ENCODE measurements around the gene CMC4. TPM values are rescaled to one million over a fixed set of nuclear protein-coding genes. Genes with fewer than 3 reads are reported as not detected.

The CMC4 gene
- total RNA-seq, 2 experiments from 2014 or later = 14.3 to 30.6 TPM

GRCh38 chrX:155023907-155024833, 46.8 kb downstream of the CMC4 start:
- TF ChIP-seq EZH2phosphoT487 (IDR thresholded peaks at IDR 0.05; ENCODE audit: borderline replicate concordance, low read depth, low read length) = no peak
- no peak for TF ChIP-seq CTCF (conservative IDR thresholded peaks at IDR 0.05; ENCODE audit: low read length)
- Histone ChIP-seq H3K27ac (ENCODE audit: low read depth, low read length, poor library complexity, severe bottlenecking) (no peak overlapping the region), H2AFZ (ENCODE audit: low read length) (no peak overlapping the region), H4K20me1 (ENCODE audit: insufficient read depth, low read length) (no peaks in the 10 kb centered on the region), H3K9me2 (ENCODE audit: insufficient read depth, low read length) (no peaks in the 10 kb centered on the region), H3K36me3 (ENCODE audit: insufficient read depth, low read length) (no peaks in the 10 kb centered on the region), H3K9me3 (ENCODE audit: low read length) (no peaks in the 10 kb centered on the region), H3K4me3 (ENCODE audit: low read depth, low read length, poor library complexity, severe bottlenecking) (no peak overlapping the region), H3K4me2 (ENCODE audit: low read length) (no peak overlapping the region), H3K79me2 (ENCODE audit: insufficient read depth, low read depth, low read length) (peaks cover 18% of the 10 kb centered on the region; the same call in 1 of the 2 replicates), H3K4me1 (ENCODE audit: insufficient read depth, low read length, poor library complexity, severe bottlenecking) (peaks cover 9% of the 10 kb centered on the region)
- intact Hi-C loops (cut with micrococcal nuclease; ENCODE audit: unreplicated experiment) = no loop called here
- POLR2A ChIA-PET = interaction anchor here (0.6 to 0.7 kb wide), 3 partner anchors 14 to 629 kb away, joined by 3 to 4 read pairs (median 3); no protein-coding TSS in a partner anchor
- no TSS peak for BruUV-seq (replicated peaks)
- DNase-seq (ENCODE audit: low spot score) = no peak
- CTCF ChIA-PET (ENCODE audit: unreplicated experiment) = no interaction called here

GRCh38 chrX:155022585-155022984, 48.4 kb downstream of the CMC4 start, which contains the start of gene F8:
Gene F8, minus strand, starts transcription at chrX:155022723. Its CDS starts 171 bp downstream, at chrX:155022552.
- H3K9me3 ChIP-seq (ENCODE audit: low read length) = no peaks in the 10 kb centered on the region
- H2AFZ ChIP-seq (ENCODE audit: low read length) = no peak within 1 kb of the TSS
- DNase-seq (ENCODE audit: low spot score) = no peak
- H3K4me3 ChIP-seq (ENCODE audit: low read depth, low read length, poor library complexity, severe bottlenecking) = no peak within 1 kb of the TSS
- TF ChIP-seq CTCF (conservative IDR thresholded peaks at IDR 0.05; ENCODE audit: low read length) (no peak), EZH2phosphoT487 (IDR thresholded peaks at IDR 0.05; ENCODE audit: borderline replicate concordance, low read depth, low read length) (no peak)
- H4K20me1 ChIP-seq (ENCODE audit: insufficient read depth, low read length) = no peaks in the 10 kb centered on the region
- no peak within 1 kb of the TSS for H3K4me2 ChIP-seq (ENCODE audit: low read length)
- CTCF ChIA-PET (ENCODE audit: unreplicated experiment) = no interaction called here
- no TSS peak for BruUV-seq (replicated peaks)
- no peaks in the 10 kb centered on the region for H3K36me3 ChIP-seq (ENCODE audit: insufficient read depth, low read length)
- H3K9me2 ChIP-seq (ENCODE audit: insufficient read depth, low read length) = no peaks in the 10 kb centered on the region
- peaks cover 2% of the 10 kb centered on the region; the same call in 1 of the 2 replicates for H3K79me2 ChIP-seq (ENCODE audit: insufficient read depth, low read depth, low read length)
- intact Hi-C loops (cut with micrococcal nuclease; ENCODE audit: unreplicated experiment) = no loop called here
- H3K4me1 ChIP-seq (ENCODE audit: insufficient read depth, low read length, poor library complexity, severe bottlenecking) = no peaks in the 10 kb centered on the region
- H3K27ac ChIP-seq (ENCODE audit: low read depth, low read length, poor library complexity, severe bottlenecking) = no peak within 1 kb of the TSS
- POLR2A ChIA-PET = interaction anchor here (0.6 kb wide), 1 partner anchor 47 kb away, joined by 3 read pairs; no protein-coding TSS in a partner anchor

GRCh38 chrX:155020591-155020990, 50.3 kb downstream of the CMC4 start:
- Histone ChIP-seq H3K27ac (ENCODE audit: low read depth, low read length, poor library complexity, severe bottlenecking) (no peak overlapping the region), H3K79me2 (ENCODE audit: insufficient read depth, low read depth, low read length) (no peaks in the 10 kb centered on the region), H3K9me3 (ENCODE audit: low read length) (no peaks in the 10 kb centered on the region), H2AFZ (ENCODE audit: low read length) (no peak overlapping the region), H3K36me3 (ENCODE audit: insufficient read depth, low read length) (no peaks in the 10 kb centered on the region), H3K9me2 (ENCODE audit: insufficient read depth, low read length) (no peaks in the 10 kb centered on the region), H3K4me2 (ENCODE audit: low read length) (no peak overlapping the region), H3K4me1 (ENCODE audit: insufficient read depth, low read length, poor library complexity, severe bottlenecking) (no peaks in the 10 kb centered on the region), H4K20me1 (ENCODE audit: insufficient read depth, low read length) (no peaks in the 10 kb centered on the region), H3K4me3 (ENCODE audit: low read depth, low read length, poor library complexity, severe bottlenecking) (no peak overlapping the region)
- no TSS peak for BruUV-seq (replicated peaks)
- ChIA-PET CTCF (ENCODE audit: unreplicated experiment) (no interaction called here), POLR2A (no interaction called here)
- intact Hi-C loops (cut with micrococcal nuclease; ENCODE audit: unreplicated experiment) = no loop called here
- TF ChIP-seq EZH2phosphoT487 (IDR thresholded peaks at IDR 0.05; ENCODE audit: borderline replicate concordance, low read depth, low read length) = no peak
- no peak for TF ChIP-seq CTCF (conservative IDR thresholded peaks at IDR 0.05; ENCODE audit: low read length)
- no peak for DNase-seq (ENCODE audit: low spot score)

Measured in OCI-LY7 (cell line).